Measurements from ENCODE around the gene RNASEH2C. TPM values are rescaled to one million over a fixed set of nuclear protein-coding genes. Genes with fewer than 3 reads are reported as not detected.
"Not testable (repeated sequence)": the region's sequence is repeated elsewhere in the genome, so short reads cannot be mapped to it uniquely, and the experiment has no call there.

RNASEH2C gene
- 53.7 and 64.7 TPM in 2 replicates for total RNA-seq (2012; rRNA removed)

- Histone ChIP-seq H3K27me3 (ENCODE audit: control insufficient read depth, insufficient read depth, low read length) (no peaks in the 10 kb centered on the region), H3K36me3 (ENCODE audit: insufficient read depth, low read length) (peaks cover 32% of the 10 kb centered on the region), H3K4me3 (ENCODE audit: low read length) (peak within 1 kb of the TSS; percentile 78), H3K4me1 (ENCODE audit: control insufficient read depth, insufficient read depth, low read length) (peaks cover 19% of the 10 kb centered on the region), H3K9me3 (replicated peaks; ENCODE audit: low read length) (no peaks in the 10 kb centered on the region), H3K4me2 (ENCODE audit: low read length) (peak within 1 kb of the TSS; percentile 91), H3K9ac (ENCODE audit: low read depth, low read length) (peak within 1 kb of the TSS; percentile 84)
These were observed at the start of gene RNASEH2C for GRCh38 chr11:65720211-65720934. RNASEH2C (minus strand) TSS chr11:65720798; CDS start chr11:65720758, 40 bp downstream.

- not testable (repeated sequence) for H3K4me3 ChIP-seq (ENCODE audit: low read length); H3K9ac ChIP-seq (ENCODE audit: low read depth, low read length); H3K9me3 ChIP-seq (replicated peaks; ENCODE audit: low read length); H3K27me3 ChIP-seq (ENCODE audit: control insufficient read depth, insufficient read depth, low read length); H3K4me2 ChIP-seq (ENCODE audit: low read length); H3K4me1 ChIP-seq (ENCODE audit: control insufficient read depth, insufficient read depth, low read length); H3K36me3 ChIP-seq (ENCODE audit: insufficient read depth, low read length)
These were observed 47.2 kb upstream of the RNASEH2C start for GRCh38 chr11:65767806-65768205.

GRCh38 chr11:65767406-65767805 is 46.8 kb upstream of the RNASEH2C start:
- Histone ChIP-seq H3K36me3 (ENCODE audit: insufficient read depth, low read length) (no peaks in the 10 kb centered on the region), H3K9me3 (replicated peaks; ENCODE audit: low read length) (no peaks in the 10 kb centered on the region), H3K4me1 (ENCODE audit: control insufficient read depth, insufficient read depth, low read length) (peaks cover 2% of the 10 kb centered on the region), H3K4me2 (ENCODE audit: low read length) (no peak overlapping the region), H3K4me3 (ENCODE audit: low read length) (no peak overlapping the region), H3K9ac (ENCODE audit: low read depth, low read length) (no peak overlapping the region), H3K27me3 (ENCODE audit: control insufficient read depth, insufficient read depth, low read length) (no peaks in the 10 kb centered on the region)

GRCh38 chr11:65766535-65766934 is 45.9 kb upstream of the RNASEH2C start:
- Histone ChIP-seq H3K9ac (ENCODE audit: low read depth, low read length) (no peak overlapping the region), H3K36me3 (ENCODE audit: insufficient read depth, low read length) (no peaks in the 10 kb centered on the region)

GRCh38 chr11:65764434-65764833 is 43.8 kb upstream of the RNASEH2C start:
- Histone ChIP-seq H3K9ac (ENCODE audit: low read depth, low read length) (no peak overlapping the region), H3K36me3 (ENCODE audit: insufficient read depth, low read length) (no peaks in the 10 kb centered on the region), H3K27me3 (ENCODE audit: control insufficient read depth, insufficient read depth, low read length) (no peaks in the 10 kb centered on the region), H3K4me2 (ENCODE audit: low read length) (no peak overlapping the region), H3K9me3 (replicated peaks; ENCODE audit: low read length) (no peaks in the 10 kb centered on the region), H3K4me3 (ENCODE audit: low read length) (no peak overlapping the region), H3K4me1 (ENCODE audit: control insufficient read depth, insufficient read depth, low read length) (no peaks in the 10 kb centered on the region)

More at GRCh38 chr11:65766535-65766934, 45.9 kb upstream of the RNASEH2C start:
- Histone ChIP-seq H3K4me3 (ENCODE audit: low read length) (no peak overlapping the region), H3K4me2 (ENCODE audit: low read length) (no peak overlapping the region), H3K4me1 (ENCODE audit: control insufficient read depth, insufficient read depth, low read length) (peaks cover 2% of the 10 kb centered on the region), H3K9me3 (replicated peaks; ENCODE audit: low read length) (no peaks in the 10 kb centered on the region), H3K27me3 (ENCODE audit: control insufficient read depth, insufficient read depth, low read length) (no peaks in the 10 kb centered on the region)

GRCh38 chr11:65762816-65763215 is 42.2 kb upstream of the RNASEH2C start:
- not testable (repeated sequence) for H3K9ac ChIP-seq (ENCODE audit: low read depth, low read length); H3K4me1 ChIP-seq (ENCODE audit: control insufficient read depth, insufficient read depth, low read length); H3K27me3 ChIP-seq (ENCODE audit: control insufficient read depth, insufficient read depth, low read length); H3K36me3 ChIP-seq (ENCODE audit: insufficient read depth, low read length); H3K9me3 ChIP-seq (replicated peaks; ENCODE audit: low read length); H3K4me3 ChIP-seq (ENCODE audit: low read length); H3K4me2 ChIP-seq (ENCODE audit: low read length)

- H3K4me1 ChIP-seq (ENCODE audit: control insufficient read depth, insufficient read depth, low read length); H3K9ac ChIP-seq (ENCODE audit: low read depth, low read length); H3K4me2 ChIP-seq (ENCODE audit: low read length); H3K4me3 ChIP-seq (ENCODE audit: low read length); H3K27me3 ChIP-seq (ENCODE audit: control insufficient read depth, insufficient read depth, low read length); H3K36me3 ChIP-seq (ENCODE audit: insufficient read depth, low read length); H3K9me3 ChIP-seq (replicated peaks; ENCODE audit: low read length): not testable (repeated sequence)
These were observed 41.6 kb upstream of the RNASEH2C start for GRCh38 chr11:65762169-65762568.

GRCh38 chr11:65745049-65745448 is 24.5 kb upstream of the RNASEH2C start:
- Histone ChIP-seq H3K9me3 (replicated peaks; ENCODE audit: low read length) (no peaks in the 10 kb centered on the region), H3K4me1 (ENCODE audit: control insufficient read depth, insufficient read depth, low read length) (no peaks in the 10 kb centered on the region), H3K27me3 (ENCODE audit: control insufficient read depth, insufficient read depth, low read length) (peaks cover 50% of the 10 kb centered on the region), H3K9ac (ENCODE audit: low read depth, low read length) (no peak overlapping the region), H3K4me2 (ENCODE audit: low read length) (no peak overlapping the region), H3K36me3 (ENCODE audit: insufficient read depth, low read length) (no peaks in the 10 kb centered on the region), H3K4me3 (ENCODE audit: low read length) (no peak overlapping the region)

GRCh38 chr11:65744699-65745042 is 24.1 kb upstream of the RNASEH2C start:
- Histone ChIP-seq H3K9ac (ENCODE audit: low read depth, low read length) (no peak overlapping the region), H3K4me3 (ENCODE audit: low read length) (no peak overlapping the region), H3K4me2 (ENCODE audit: low read length) (no peak overlapping the region), H3K27me3 (ENCODE audit: control insufficient read depth, insufficient read depth, low read length) (peaks cover 46% of the 10 kb centered on the region), H3K9me3 (replicated peaks; ENCODE audit: low read length) (no peaks in the 10 kb centered on the region), H3K4me1 (ENCODE audit: control insufficient read depth, insufficient read depth, low read length) (no peaks in the 10 kb centered on the region), H3K36me3 (ENCODE audit: insufficient read depth, low read length) (no peaks in the 10 kb centered on the region)

GRCh38 chr11:65744026-65744698 is 23.6 kb upstream of the RNASEH2C start:
- no peaks in the 10 kb centered on the region for H3K4me1 ChIP-seq (ENCODE audit: control insufficient read depth, insufficient read depth, low read length)
- H3K4me2 ChIP-seq (ENCODE audit: low read length): no peak overlapping the region
- H3K4me3 ChIP-seq (ENCODE audit: low read length): no peak overlapping the region
- H3K27me3 ChIP-seq (ENCODE audit: control insufficient read depth, insufficient read depth, low read length): peaks cover 41% of the 10 kb centered on the region
- H3K9me3 ChIP-seq (replicated peaks; ENCODE audit: low read length): no peaks in the 10 kb centered on the region
- H3K36me3 ChIP-seq (ENCODE audit: insufficient read depth, low read length): no peaks in the 10 kb centered on the region
- no peak overlapping the region for H3K9ac ChIP-seq (ENCODE audit: low read depth, low read length)

- peaks cover 43% of the 10 kb centered on the region for H3K27me3 ChIP-seq (ENCODE audit: control insufficient read depth, insufficient read depth, low read length)
- H3K9ac ChIP-seq (ENCODE audit: low read depth, low read length): no peak overlapping the region
- no peak overlapping the region for H3K4me2 ChIP-seq (ENCODE audit: low read length)
- H3K36me3 ChIP-seq (ENCODE audit: insufficient read depth, low read length): no peaks in the 10 kb centered on the region
- no peaks in the 10 kb centered on the region for H3K4me1 ChIP-seq (ENCODE audit: control insufficient read depth, insufficient read depth, low read length)
- H3K4me3 ChIP-seq (ENCODE audit: low read length): no peak overlapping the region
- H3K9me3 ChIP-seq (replicated peaks; ENCODE audit: low read length): no peaks in the 10 kb centered on the region
These were observed 23.1 kb upstream of the RNASEH2C start for GRCh38 chr11:65743681-65744025.

- H3K9me3 ChIP-seq (replicated peaks; ENCODE audit: low read length): no peaks in the 10 kb centered on the region
- H3K4me1 ChIP-seq (ENCODE audit: control insufficient read depth, insufficient read depth, low read length): no peaks in the 10 kb centered on the region
- H3K4me3 ChIP-seq (ENCODE audit: low read length): no peak overlapping the region
- H3K9ac ChIP-seq (ENCODE audit: low read depth, low read length): no peak overlapping the region
- no peaks in the 10 kb centered on the region for H3K36me3 ChIP-seq (ENCODE audit: insufficient read depth, low read length)
- no peak overlapping the region for H3K4me2 ChIP-seq (ENCODE audit: low read length)
- H3K27me3 ChIP-seq (ENCODE audit: control insufficient read depth, insufficient read depth, low read length): peaks cover 41% of the 10 kb centered on the region
These were observed 21.8 kb upstream of the RNASEH2C start for GRCh38 chr11:65742353-65742752.
